HCT116 (cell line): ENCODE data around the gene LRFN2.

Experiments used
- ATF3 ChIP-seq: IDR thresholded peaks from 2 replicates; pipeline ENCODE4 v1.6.1; 2012
- ELF1 ChIP-seq: IDR thresholded peaks from 2 replicates; pipeline ENCODE4 v1.6.1; 2012; ENCODE audit warnings: low read depth, borderline replicate concordance
- EZH2 ChIP-seq: fragments of 200-600 bp; sonication (generic); IDR thresholded peaks from 2 replicates; pipeline ENCODE4 v1.6.1; 2017; ENCODE audit warnings: antibody characterized with exemption, mixed run types
- EZH2phosphoT487 ChIP-seq: fragments of 200-600 bp; IDR thresholded peaks from 2 replicates; pipeline ENCODE4 v1.6.1; 2018; ENCODE audit warnings: antibody characterized with exemption, borderline replicate concordance
- FOSL1 ChIP-seq: IDR thresholded peaks from 2 replicates; pipeline ENCODE4 v1.6.1; 2012; ENCODE audit warnings: low read depth
- POLR2A ChIP-seq: IDR thresholded peaks from 2 replicates; pipeline ENCODE4 v1.7.0; 2011; ENCODE audit warnings: borderline replicate concordance; ENCODE audit not compliant: insufficient read depth, insufficient read length; ENCODE audit errors: extremely low read depth
- POLR2AphosphoS5 ChIP-seq: IDR thresholded peaks from 2 replicates; pipeline ENCODE4 v1.6.1; 2011; ENCODE audit warnings: mild to moderate bottlenecking, low read depth, low read length, moderate library complexity
- SIN3A ChIP-seq: IDR thresholded peaks from 2 replicates; pipeline ENCODE4 v1.6.1; 2012; ENCODE audit warnings: low read depth
- TCF7L2 ChIP-seq: IDR thresholded peaks from 2 replicates; pipeline ENCODE4 v1.7.0; 2011; ENCODE audit warnings: borderline replicate concordance, inconsistent platforms; ENCODE audit not compliant: insufficient read depth, insufficient read length; ENCODE audit errors: extremely low read depth
- YY1 ChIP-seq: IDR thresholded peaks from 2 replicates; pipeline ENCODE4 v1.6.1; 2011; ENCODE audit warnings: low read length, low read depth, moderate library complexity, mild to moderate bottlenecking; ENCODE audit not compliant: insufficient replicate concordance; ENCODE audit errors: extremely low read depth
- ZNF274 ChIP-seq: fragments of 200-500 bp; sonication (Bioruptor generic); IDR thresholded peaks from 2 replicates; pipeline ENCODE4 v1.6.1; 2014; ENCODE audit warnings: mild to moderate bottlenecking, low read depth, low read length, inconsistent platforms
- TF ChIP-seq, protein P1 (sequence below), 3 experiments: fragments of 200-600 bp in 1 of 3; sonication (generic) in 1 of 3; IDR thresholded peaks in 2 of 3; conservative IDR thresholded peaks in 1 of 3; 2 replicates each; pipeline ENCODE4 v1.5.1; 2012 to 2017; ENCODE audit warnings: low read depth in 2 of 3, low read length in 2 of 3, antibody characterized with exemption in 1 of 3, borderline replicate concordance in 1 of 3, control low read depth in 1 of 3, mild to moderate bottlenecking in 1 of 3, mixed read lengths in 1 of 3, mixed run types in 1 of 3, moderate library complexity in 1 of 3; ENCODE audit not compliant: insufficient read depth in 1 of 3
- TF ChIP-seq, protein P2 (sequence below): IDR thresholded peaks from 2 replicates; pipeline ENCODE4 v1.6.1; 2012; ENCODE audit warnings: low read depth

DNA sequence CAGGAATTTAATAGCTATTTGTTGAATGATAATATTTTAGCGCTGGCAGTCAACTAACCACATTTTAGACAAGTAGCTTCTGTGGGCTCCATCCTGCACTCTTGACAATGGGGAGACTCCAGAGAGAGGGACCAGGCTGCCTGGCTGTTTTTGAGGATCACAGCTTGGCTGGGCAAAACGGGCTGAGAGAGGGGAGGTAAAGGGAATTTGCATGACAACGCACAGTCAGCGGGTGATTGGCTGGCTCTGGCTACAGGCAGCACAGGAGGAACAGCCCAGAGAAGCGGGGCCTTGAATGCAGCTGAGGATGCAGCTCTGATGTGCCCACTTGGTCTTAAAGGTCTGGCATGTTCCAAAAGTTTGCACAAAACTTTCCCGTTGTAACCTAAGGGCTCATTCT lies 41.2 kb downstream of the LRFN2 start:
- TF ChIP-seq, protein P1, sequence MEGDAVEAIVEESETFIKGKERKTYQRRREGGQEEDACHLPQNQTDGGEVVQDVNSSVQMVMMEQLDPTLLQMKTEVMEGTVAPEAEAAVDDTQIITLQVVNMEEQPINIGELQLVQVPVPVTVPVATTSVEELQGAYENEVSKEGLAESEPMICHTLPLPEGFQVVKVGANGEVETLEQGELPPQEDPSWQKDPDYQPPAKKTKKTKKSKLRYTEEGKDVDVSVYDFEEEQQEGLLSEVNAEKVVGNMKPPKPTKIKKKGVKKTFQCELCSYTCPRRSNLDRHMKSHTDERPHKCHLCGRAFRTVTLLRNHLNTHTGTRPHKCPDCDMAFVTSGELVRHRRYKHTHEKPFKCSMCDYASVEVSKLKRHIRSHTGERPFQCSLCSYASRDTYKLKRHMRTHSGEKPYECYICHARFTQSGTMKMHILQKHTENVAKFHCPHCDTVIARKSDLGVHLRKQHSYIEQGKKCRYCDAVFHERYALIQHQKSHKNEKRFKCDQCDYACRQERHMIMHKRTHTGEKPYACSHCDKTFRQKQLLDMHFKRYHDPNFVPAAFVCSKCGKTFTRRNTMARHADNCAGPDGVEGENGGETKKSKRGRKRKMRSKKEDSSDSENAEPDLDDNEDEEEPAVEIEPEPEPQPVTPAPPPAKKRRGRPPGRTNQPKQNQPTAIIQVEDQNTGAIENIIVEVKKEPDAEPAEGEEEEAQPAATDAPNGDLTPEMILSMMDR (IDR thresholded peaks at IDR 0.05 in 2 of 3, conservative IDR thresholded peaks at IDR 0.05 in 1 of 3; ENCODE audit: borderline replicate concordance in 1 of 3, insufficient read depth in 1 of 3, low read depth in 2 of 3, low read length in 2 of 3): no peak
- TF ChIP-seq POLR2AphosphoS5: no peak
- TF ChIP-seq ATF3: no peak
- TF ChIP-seq, protein P2, sequence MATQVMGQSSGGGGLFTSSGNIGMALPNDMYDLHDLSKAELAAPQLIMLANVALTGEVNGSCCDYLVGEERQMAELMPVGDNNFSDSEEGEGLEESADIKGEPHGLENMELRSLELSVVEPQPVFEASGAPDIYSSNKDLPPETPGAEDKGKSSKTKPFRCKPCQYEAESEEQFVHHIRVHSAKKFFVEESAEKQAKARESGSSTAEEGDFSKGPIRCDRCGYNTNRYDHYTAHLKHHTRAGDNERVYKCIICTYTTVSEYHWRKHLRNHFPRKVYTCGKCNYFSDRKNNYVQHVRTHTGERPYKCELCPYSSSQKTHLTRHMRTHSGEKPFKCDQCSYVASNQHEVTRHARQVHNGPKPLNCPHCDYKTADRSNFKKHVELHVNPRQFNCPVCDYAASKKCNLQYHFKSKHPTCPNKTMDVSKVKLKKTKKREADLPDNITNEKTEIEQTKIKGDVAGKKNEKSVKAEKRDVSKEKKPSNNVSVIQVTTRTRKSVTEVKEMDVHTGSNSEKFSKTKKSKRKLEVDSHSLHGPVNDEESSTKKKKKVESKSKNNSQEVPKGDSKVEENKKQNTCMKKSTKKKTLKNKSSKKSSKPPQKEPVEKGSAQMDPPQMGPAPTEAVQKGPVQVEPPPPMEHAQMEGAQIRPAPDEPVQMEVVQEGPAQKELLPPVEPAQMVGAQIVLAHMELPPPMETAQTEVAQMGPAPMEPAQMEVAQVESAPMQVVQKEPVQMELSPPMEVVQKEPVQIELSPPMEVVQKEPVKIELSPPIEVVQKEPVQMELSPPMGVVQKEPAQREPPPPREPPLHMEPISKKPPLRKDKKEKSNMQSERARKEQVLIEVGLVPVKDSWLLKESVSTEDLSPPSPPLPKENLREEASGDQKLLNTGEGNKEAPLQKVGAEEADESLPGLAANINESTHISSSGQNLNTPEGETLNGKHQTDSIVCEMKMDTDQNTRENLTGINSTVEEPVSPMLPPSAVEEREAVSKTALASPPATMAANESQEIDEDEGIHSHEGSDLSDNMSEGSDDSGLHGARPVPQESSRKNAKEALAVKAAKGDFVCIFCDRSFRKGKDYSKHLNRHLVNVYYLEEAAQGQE: no peak
- TF ChIP-seq TCF7L2: no peak
- no peak for TF ChIP-seq EZH2
- TF ChIP-seq ZNF274: no peak
- no peak for TF ChIP-seq EZH2phosphoT487
- no peak for TF ChIP-seq SIN3A
- no peak for TF ChIP-seq ELF1
- no peak for TF ChIP-seq YY1
- TF ChIP-seq POLR2A: no peak
- TF ChIP-seq FOSL1: no peak
